T-helper 17 cell (primary cell): ENCODE measurements around the gene CSNK1G2. TPM values are rescaled to one million over a fixed set of nuclear protein-coding genes. Genes with fewer than 3 reads are reported as not detected.
A peak's percentile ranks its signal among the peaks of the same experiment; 100 is the strongest.

ENCODE experiments used
- ATAC-seq: fragments of 150-1000 bp; cut with Tn5 transposase; 2 replicates; pipeline ENCODE4 v1.10.0; 2021; ENCODE audit warnings: mild to moderate bottlenecking, moderate library complexity
- DNase-seq, 3 donors: peaks; one replicate each; pipeline versions ENCODE4 v3.0.0 to v3.0.0-alpha.2; 2020 to 2021
- H3K9me3 ChIP-seq: one replicate; pipeline ENCODE4 v1.7.0; 2013; ENCODE audit warnings: low read length, mild to moderate bottlenecking; ENCODE audit not compliant: control insufficient read depth, poor library complexity, severe bottlenecking
- H3K27ac Mint-ChIP-seq: one replicate; pipeline ENCODE4 v1.8.0; 2022; ENCODE audit warnings: mild to moderate bottlenecking, moderate library complexity, mixed read lengths
- H3K27me3 Mint-ChIP-seq: one replicate; pipeline ENCODE4 v1.8.0; 2022; ENCODE audit warnings: mixed read lengths
- H3K36me3 Mint-ChIP-seq: one replicate; pipeline ENCODE4 v1.8.0; 2022; ENCODE audit warnings: low read depth, mixed read lengths
- H3K4me1 Mint-ChIP-seq: one replicate; pipeline ENCODE4 v1.8.0; 2022; ENCODE audit warnings: mild to moderate bottlenecking, mixed read lengths
- H3K4me3 Mint-ChIP-seq: one replicate; pipeline ENCODE4 v1.8.0; 2022; ENCODE audit warnings: mild to moderate bottlenecking, moderate library complexity, mixed read lengths
- total RNA-seq, 4 donors: library from RNA in 2 of 4; stranded (reverse) in 2 of 4; gene quantifications; one replicate each; pipeline ENCODE4 v1.2.3 and lab custom pipeline; 2022 to 2026

The CSNK1G2 gene
- total RNA-seq, 2 donors from 2014 or later: 110 to 117 TPM

DNA sequence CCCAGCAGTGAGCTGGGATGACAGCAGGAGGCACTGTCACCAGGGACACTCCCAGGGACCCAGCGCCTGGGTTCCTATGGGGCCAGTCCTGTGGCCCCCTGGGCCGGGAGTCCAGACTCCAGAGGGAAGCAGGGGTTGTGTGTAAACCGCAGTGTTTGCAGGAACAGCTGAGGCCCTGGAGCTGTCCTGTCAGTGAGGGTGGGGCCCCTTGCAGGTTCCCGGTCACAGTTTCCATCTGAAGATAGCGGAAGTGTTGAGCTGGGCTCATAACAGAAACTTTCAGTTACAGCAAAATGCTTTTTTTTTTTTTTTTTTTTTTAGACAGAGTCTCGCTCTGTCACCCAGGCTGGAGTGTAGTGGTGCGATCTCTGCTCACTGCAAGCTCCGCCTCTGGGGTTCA is 17.7 kb upstream of the CSNK1G2 start:
- ATAC-seq (peak; percentile 66), DNase-seq (no peak)
- Mint-ChIP-seq H3K27me3 (no peaks in the 10 kb centered on the region), H3K4me3 (peak overlapping the region; percentile 71), H3K27ac (peak overlapping the region; percentile 67), H3K36me3 (no peaks in the 10 kb centered on the region), H3K4me1 (peaks cover 9% of the 10 kb centered on the region)
- H3K9me3 ChIP-seq: no peaks in the 10 kb centered on the region

DNA sequence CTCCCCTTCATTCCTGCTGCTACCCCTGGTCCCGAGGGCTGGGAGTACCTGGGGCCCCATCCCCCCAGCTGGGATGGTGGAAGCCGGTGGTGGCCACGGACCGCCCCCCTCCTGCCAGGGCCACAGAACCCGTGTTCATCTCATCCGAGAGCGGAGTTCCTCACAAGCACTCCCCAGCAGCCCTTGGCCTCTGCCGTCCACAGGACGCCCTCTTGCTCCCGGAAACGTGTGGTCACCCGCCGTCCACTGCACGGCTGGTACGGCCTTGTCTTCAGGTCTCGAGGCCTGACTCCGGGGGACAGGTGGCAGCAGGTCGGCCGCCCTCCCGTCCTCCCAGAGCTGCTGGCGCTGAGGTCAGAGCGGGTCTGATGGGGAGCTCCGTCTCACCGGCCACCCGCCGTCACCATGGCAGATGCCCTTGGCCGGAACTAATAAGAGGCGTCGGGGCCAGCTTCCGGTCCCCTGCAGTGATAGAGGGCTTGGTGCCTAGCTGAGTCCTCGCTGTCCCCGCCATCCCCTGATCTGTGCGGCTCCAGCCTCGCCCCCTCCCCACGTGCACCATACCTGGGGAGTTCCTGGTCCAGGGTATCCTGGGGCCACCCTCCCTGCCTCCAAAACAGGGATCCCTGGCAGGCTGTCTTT is 16.5 kb upstream of the CSNK1G2 start:
- DNase-seq (no peak), ATAC-seq (no peak)
- H3K27ac Mint-ChIP-seq: no peak overlapping the region
- no peaks in the 10 kb centered on the region for H3K27me3 Mint-ChIP-seq
- H3K9me3 ChIP-seq: no peaks in the 10 kb centered on the region
- no peaks in the 10 kb centered on the region for H3K36me3 Mint-ChIP-seq
- peaks cover 12% of the 10 kb centered on the region for H3K4me1 Mint-ChIP-seq
- H3K4me3 Mint-ChIP-seq: no peak overlapping the region

DNA sequence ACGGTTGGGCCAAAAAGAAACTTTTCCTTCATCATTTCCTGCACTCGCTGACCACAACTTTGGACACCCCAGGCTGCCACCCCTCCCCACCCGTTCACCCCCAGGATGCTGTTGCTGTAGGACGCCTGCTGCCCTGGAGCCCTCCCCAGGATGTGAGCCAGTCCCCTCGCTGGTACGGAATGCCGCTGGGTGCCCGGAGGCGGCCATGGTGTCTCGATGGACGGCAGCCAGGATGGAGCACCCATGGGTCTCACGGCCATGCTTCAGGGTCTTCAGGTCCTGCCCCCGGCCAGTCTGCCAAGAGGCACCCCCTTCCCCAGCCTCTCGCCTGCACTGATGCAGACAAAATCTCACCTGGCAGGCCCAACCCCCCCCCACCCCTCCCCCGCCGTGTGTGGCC is 15.4 kb upstream of the CSNK1G2 start:
- Mint-ChIP-seq H3K4me1 (peaks cover 19% of the 10 kb centered on the region), H3K27ac (no peak overlapping the region), H3K27me3 (no peaks in the 10 kb centered on the region), H3K36me3 (no peaks in the 10 kb centered on the region), H3K4me3 (no peak overlapping the region)
- ATAC-seq: no peak
- H3K9me3 ChIP-seq: no peaks in the 10 kb centered on the region
- DNase-seq: no peak

DNA sequence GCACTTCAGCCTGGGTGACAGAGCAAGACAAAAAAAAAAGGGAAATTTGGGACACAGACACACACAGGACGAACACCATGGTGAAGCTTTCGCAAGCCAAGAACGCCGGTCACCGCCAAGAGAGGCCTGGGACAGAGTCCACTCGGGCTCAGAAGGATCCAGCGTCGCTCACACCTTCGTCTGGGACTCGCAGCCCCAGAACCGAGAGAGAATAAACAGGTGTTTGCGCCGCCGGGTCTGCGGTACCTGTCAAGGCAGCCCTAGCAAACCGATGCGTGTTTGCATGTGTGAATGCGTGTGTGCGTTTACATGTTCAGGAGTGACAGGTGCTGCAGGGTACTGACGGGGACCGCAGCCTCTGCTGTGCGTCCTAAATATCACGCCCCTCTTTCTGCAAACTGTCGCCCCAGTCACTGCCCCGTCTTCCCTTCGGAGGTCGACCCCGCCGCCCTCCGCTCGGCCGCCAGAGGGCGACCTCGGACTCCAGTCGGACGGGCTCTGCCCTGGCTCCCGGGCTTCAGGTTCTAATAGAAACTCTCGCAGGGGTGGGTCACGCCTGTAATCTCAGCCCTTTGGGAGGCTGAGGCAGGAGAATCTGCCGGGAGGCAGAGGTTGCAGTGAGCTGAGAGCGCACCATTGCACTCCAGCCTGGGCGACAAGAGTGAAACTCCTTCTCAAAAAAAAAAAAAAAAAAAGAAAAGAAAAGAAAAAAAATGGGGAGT is 11.8 kb upstream of the CSNK1G2 start:
- H3K36me3 Mint-ChIP-seq: no peaks in the 10 kb centered on the region
- H3K4me1 Mint-ChIP-seq: peaks cover 19% of the 10 kb centered on the region
- peak overlapping the region; percentile 79 for H3K4me3 Mint-ChIP-seq
- no peaks in the 10 kb centered on the region for H3K27me3 Mint-ChIP-seq
- peak; percentile 67 to 85 (median 77) for DNase-seq
- ATAC-seq: peak; percentile 90
- H3K9me3 ChIP-seq: no peaks in the 10 kb centered on the region
- peak overlapping the region; percentile 72 for H3K27ac Mint-ChIP-seq

DNA sequence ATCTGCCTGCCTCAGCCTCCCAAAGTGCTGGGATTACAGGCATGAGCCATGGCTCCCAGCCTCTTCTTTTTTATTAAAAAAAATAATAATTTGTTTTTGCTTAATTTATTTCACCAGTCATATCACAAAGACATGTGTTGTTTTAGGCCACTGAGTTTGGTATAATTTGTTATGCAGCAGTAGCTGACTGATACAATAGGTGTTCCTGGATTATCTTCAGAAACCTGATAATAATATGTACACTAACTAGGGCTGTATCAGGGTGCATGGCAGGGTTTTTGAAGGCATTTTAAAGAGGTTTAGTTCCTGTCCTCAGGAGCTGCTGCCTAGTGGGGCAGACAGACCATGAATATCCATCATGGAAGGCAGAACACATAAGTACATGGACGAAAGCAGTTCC is 9.5 kb upstream of the CSNK1G2 start:
- H3K27ac Mint-ChIP-seq: no peak overlapping the region
- peaks cover under 1% of the 10 kb centered on the region for H3K36me3 Mint-ChIP-seq
- H3K9me3 ChIP-seq: no peaks in the 10 kb centered on the region
- DNase-seq (no peak), ATAC-seq (no peak)
- H3K27me3 Mint-ChIP-seq: no peaks in the 10 kb centered on the region
- H3K4me3 Mint-ChIP-seq: no peak overlapping the region
- H3K4me1 Mint-ChIP-seq: peaks cover 23% of the 10 kb centered on the region

DNA sequence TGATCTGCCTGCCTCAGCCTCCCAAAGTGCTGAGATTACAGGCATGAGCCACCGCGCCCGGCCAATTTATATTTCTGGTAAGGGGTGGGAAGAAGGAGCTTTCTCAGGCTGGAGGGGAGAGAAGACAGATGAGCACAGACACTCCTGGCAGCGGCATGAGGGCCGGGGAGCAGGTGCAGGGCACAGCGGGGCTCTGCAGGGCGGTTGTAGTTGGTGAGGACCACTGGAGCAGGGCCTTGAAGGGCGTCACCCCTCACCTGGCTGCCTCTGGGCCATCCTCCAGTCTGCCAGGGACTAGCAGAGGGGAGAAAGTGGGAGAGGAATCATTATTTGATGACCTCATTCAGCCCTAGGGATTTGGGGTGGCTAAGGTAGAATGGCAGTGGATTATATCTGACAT is 8.6 kb upstream of the CSNK1G2 start:
- H3K4me1 Mint-ChIP-seq: peaks cover 28% of the 10 kb centered on the region
- H3K4me3 Mint-ChIP-seq: no peak overlapping the region
- DNase-seq: no peak
- H3K9me3 ChIP-seq: no peaks in the 10 kb centered on the region
- H3K27me3 Mint-ChIP-seq: no peaks in the 10 kb centered on the region
- peaks cover 3% of the 10 kb centered on the region for H3K36me3 Mint-ChIP-seq
- H3K27ac Mint-ChIP-seq: no peak overlapping the region
- no peak for ATAC-seq

DNA sequence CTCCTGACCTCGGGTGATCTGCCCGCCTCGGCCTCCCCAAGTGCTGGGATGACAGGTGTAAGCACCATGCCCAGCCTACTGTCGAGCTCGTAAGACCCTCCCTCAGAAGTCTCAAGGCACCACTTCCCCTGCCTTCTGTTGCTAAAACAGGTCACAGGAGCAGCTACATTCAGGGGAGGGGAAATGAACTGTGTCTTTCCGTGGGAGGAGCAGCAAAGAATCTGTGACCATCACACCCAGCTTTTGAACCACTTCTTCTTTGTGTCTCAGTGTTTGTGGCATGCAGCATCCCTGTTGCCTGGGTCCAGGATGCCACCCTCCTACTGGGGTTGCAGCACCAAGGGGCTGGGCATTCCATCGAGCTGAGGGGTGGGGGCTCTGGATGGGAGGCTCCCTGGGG is 7.7 kb upstream of the CSNK1G2 start:
- H3K4me1 Mint-ChIP-seq: peaks cover 22% of the 10 kb centered on the region
- no peaks in the 10 kb centered on the region for H3K27me3 Mint-ChIP-seq
- ATAC-seq: no peak
- DNase-seq: no peak
- no peak overlapping the region for H3K4me3 Mint-ChIP-seq
- H3K9me3 ChIP-seq: no peaks in the 10 kb centered on the region
- no peak overlapping the region for H3K27ac Mint-ChIP-seq
- peaks cover 3% of the 10 kb centered on the region for H3K36me3 Mint-ChIP-seq

DNA sequence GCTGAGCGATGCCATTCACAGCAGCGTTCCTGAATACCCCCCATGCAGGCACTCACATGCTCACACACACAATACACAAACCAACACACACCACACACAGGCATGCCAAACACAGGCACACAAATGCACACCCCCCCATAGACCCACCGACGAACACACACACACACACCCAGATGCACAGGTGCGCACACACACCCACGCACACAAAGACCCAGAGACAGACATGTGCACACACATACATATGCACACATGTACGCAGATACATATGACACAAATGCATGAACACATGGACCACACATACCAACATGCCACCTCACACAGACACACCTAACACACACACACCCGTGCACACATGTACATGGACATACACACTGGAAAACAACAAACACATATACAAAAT is 7.0 kb upstream of the CSNK1G2 start:
- no peaks in the 10 kb centered on the region for H3K9me3 ChIP-seq
- H3K4me3 Mint-ChIP-seq: no peak overlapping the region
- no peak for DNase-seq
- H3K27me3 Mint-ChIP-seq: no peaks in the 10 kb centered on the region
- H3K4me1 Mint-ChIP-seq: peaks cover 22% of the 10 kb centered on the region
- no peak for ATAC-seq
- H3K27ac Mint-ChIP-seq: no peak overlapping the region
- peaks cover 3% of the 10 kb centered on the region for H3K36me3 Mint-ChIP-seq

DNA sequence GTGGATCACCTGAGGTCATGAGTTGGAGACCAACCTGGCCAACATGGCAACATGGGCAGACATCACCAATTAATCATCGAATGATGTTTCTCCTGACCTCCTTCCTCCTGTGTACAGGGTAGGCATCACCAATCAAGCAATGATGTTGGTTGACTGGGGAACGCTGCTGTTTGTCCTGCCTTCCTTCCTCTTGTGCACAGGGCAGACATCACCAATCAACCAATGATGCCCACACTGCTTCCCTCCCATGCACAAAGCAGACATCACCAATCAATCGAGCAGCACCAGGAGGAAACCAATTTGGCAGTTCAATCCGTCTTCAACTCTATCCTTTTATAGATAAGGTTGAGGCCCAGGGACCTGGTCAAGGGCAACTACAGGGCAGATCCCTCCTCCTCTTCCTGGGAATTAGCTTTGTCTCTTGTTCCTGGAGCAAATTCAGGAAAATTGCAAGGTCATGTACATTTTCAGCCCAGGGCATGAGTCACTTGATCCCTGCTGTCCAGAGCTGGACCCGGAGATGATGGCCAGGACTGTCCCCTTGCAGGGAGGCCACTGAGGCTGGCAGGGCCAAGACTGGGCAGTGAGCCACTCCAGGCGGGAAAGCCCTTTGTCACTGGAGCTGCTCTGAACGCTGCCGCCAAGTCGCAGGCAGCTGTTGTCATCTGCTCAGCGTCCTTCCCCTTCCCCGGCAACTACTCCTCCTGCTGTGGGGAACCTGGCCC is 5.3 kb upstream of the CSNK1G2 start:
- peaks cover 22% of the 10 kb centered on the region for H3K4me1 Mint-ChIP-seq
- ATAC-seq: no peak

DNA sequence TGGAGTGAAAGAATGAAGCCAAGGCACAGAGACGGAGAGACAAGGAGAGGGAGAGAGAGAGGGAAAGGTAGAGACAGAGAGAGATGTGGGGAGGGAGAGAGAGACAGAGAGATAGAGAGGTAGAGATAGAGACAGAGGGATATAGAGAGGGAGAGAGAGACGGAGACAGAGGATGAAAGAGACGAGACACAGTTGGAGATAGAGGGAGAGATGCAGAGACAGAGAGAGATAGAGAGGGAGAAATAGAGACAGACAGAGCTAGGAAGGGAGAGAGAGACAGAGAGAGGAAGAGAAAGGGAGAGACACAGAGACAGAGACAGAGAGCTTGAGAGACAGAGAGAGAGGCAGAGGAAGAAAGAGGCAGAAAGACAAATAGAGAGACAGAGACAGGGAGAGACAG is 4.5 kb upstream of the CSNK1G2 start:
- ATAC-seq (no peak), DNase-seq (no peak)
- Mint-ChIP-seq H3K27ac (peak overlapping the region; percentile 69), H3K36me3 (peaks cover 3% of the 10 kb centered on the region), H3K27me3 (no peaks in the 10 kb centered on the region), H3K4me1 (peaks cover 22% of the 10 kb centered on the region), H3K4me3 (no peak overlapping the region)
- no peaks in the 10 kb centered on the region for H3K9me3 ChIP-seq

More for the DNA sequence above, 5.3 kb upstream of the CSNK1G2 start:
- H3K9me3 ChIP-seq: no peaks in the 10 kb centered on the region
- no peak overlapping the region for H3K4me3 Mint-ChIP-seq
- H3K36me3 Mint-ChIP-seq: peaks cover 3% of the 10 kb centered on the region
- no peak for DNase-seq
- H3K27me3 Mint-ChIP-seq: no peaks in the 10 kb centered on the region
- no peak overlapping the region for H3K27ac Mint-ChIP-seq

DNA sequence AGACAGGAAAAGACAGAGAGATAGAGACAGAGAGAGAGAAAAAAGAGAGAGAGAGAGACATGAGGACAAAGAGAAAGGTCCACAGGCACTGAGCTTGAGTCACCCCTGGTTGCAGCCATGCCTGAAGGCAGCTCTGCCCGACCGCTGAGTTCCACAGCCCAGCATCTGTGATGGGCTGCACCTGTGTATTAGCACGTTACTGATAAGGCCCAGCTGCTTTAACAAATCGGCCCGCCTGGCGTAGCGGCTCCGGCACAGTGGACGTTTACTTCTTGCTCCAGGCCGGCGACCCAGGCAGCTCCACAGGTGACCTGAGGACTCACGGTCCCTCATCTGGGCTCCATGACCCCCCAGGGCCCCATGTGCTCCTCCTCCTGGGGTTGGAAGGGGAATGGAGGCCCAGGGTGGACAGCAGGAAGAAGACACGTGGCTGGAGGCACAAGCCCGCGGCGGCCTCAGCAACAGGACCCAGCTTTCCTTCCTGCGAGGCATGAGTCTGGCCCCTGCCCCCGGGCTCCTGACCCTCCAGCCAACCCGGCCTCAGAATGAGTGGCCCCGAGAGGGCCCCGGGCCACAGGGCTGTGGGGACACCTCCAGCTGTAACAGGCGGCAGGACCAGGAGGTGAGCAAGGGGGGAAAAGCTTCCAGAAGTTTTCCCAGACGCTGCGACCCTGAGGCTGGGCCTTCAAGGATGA is 3.9 kb upstream of the CSNK1G2 start:
- Mint-ChIP-seq H3K27ac (peak overlapping the region; percentile 69), H3K36me3 (peaks cover 7% of the 10 kb centered on the region), H3K4me3 (no peak overlapping the region), H3K27me3 (no peaks in the 10 kb centered on the region), H3K4me1 (peaks cover 22% of the 10 kb centered on the region)
- DNase-seq (no peak), ATAC-seq (no peak)
- no peaks in the 10 kb centered on the region for H3K9me3 ChIP-seq

DNA sequence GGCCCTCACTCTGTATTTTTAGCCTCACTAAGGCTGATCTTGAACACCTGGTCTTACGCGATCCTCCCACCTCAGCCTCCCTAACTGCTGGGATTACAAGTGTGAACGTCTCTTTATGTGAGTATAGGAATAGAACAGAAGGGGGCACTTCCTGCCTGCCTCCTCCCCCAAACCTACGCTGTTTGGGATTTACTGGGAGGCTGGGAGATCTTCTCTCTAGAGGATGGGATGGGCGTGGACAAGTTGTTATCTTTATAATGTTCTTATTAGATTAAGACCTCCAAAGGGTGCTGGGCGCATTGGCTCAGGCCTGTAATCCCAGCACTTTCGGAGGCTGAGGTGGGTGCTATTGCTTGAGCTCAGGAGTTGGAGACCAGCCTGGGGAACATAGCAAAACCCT is 2.9 kb upstream of the CSNK1G2 start:
- ATAC-seq (no peak), DNase-seq (no peak)
- peaks cover 7% of the 10 kb centered on the region for H3K36me3 Mint-ChIP-seq
- H3K4me3 Mint-ChIP-seq: no peak overlapping the region
- H3K4me1 Mint-ChIP-seq: peaks cover 26% of the 10 kb centered on the region
- no peaks in the 10 kb centered on the region for H3K9me3 ChIP-seq
- H3K27ac Mint-ChIP-seq: no peak overlapping the region
- H3K27me3 Mint-ChIP-seq: no peaks in the 10 kb centered on the region
